A673 (cell line): ENCODE data around the gene FTCDNL1.

ENCODE experiments used
- EZH2 ChIP-seq: fragments of 200-600 bp; sonication (generic); IDR thresholded peaks from 2 replicates; pipeline ENCODE4 v1.6.1; 2017; ENCODE audit warnings: borderline replicate concordance, low read depth, mild to moderate bottlenecking, mixed read lengths, antibody characterized with exemption, low read length; ENCODE audit not compliant: poor library complexity, severe bottlenecking
- TF ChIP-seq, protein P1 (sequence below): fragments of 300-800, 200-600 bp; sonication (generic); conservative IDR thresholded peaks from 2 replicates; pipeline ENCODE4 v1.5.1; 2017; ENCODE audit warnings: low read depth, mild to moderate bottlenecking, antibody characterized with exemption, low read length, moderate library complexity, mixed read lengths

- TF ChIP-seq, protein P1, sequence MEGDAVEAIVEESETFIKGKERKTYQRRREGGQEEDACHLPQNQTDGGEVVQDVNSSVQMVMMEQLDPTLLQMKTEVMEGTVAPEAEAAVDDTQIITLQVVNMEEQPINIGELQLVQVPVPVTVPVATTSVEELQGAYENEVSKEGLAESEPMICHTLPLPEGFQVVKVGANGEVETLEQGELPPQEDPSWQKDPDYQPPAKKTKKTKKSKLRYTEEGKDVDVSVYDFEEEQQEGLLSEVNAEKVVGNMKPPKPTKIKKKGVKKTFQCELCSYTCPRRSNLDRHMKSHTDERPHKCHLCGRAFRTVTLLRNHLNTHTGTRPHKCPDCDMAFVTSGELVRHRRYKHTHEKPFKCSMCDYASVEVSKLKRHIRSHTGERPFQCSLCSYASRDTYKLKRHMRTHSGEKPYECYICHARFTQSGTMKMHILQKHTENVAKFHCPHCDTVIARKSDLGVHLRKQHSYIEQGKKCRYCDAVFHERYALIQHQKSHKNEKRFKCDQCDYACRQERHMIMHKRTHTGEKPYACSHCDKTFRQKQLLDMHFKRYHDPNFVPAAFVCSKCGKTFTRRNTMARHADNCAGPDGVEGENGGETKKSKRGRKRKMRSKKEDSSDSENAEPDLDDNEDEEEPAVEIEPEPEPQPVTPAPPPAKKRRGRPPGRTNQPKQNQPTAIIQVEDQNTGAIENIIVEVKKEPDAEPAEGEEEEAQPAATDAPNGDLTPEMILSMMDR = no peak
- no peak for TF ChIP-seq EZH2
Observed at GRCh38 chr2:199812493-199812892, 38.5 kb downstream of the FTCDNL1 start.
